Smooth muscle cell (in vitro differentiated cells): ENCODE results near the gene NANP. TPM values are rescaled to one million over a fixed set of nuclear protein-coding genes. Genes with fewer than 3 reads are reported as not detected.
A peak's percentile ranks its signal among the peaks of the same experiment; 100 is the strongest.

ENCODE experiments used
- DNase-seq: peaks from one replicate; lab custom pipeline; 2025; ENCODE audit not compliant: unreplicated experiment; lab: John Stamatoyannopoulos, UW
- H2AFZ ChIP-seq: fragments of 200-600 bp; sonication (generic); 2 replicates; pipeline ENCODE4 v1.6.0; 2016; ENCODE audit warnings: antibody characterized with exemption, low read depth, mild to moderate bottlenecking
- H3F3A ChIP-seq: fragments of 200-600 bp; sonication (generic); 2 replicates; pipeline ENCODE4 v1.6.0; 2017; ENCODE audit warnings: antibody characterized with exemption, low read depth
- H3K27ac ChIP-seq: fragments of 200-600 bp; sonication (generic); 2 replicates; pipeline ENCODE4 v1.5.1; 2016; ENCODE audit warnings: low read depth, mild to moderate bottlenecking
- H3K27me3 ChIP-seq: fragments of 200-600 bp; sonication (generic); 2 replicates; pipeline ENCODE4 v1.6.1; 2016; ENCODE audit warnings: low read depth, mild to moderate bottlenecking
- H3K36me3 ChIP-seq: fragments of 200-600 bp; sonication (generic); 2 replicates; pipeline ENCODE4 v1.5.1; 2016; ENCODE audit warnings: low read depth
- H3K4me1 ChIP-seq: fragments of 200-600 bp; sonication (generic); 2 replicates; pipeline ENCODE4 v1.5.1; 2016; ENCODE audit warnings: low read depth
- H3K4me2 ChIP-seq: fragments of 200-600 bp; sonication (generic); 2 replicates; pipeline ENCODE4 v1.6.0; 2016; ENCODE audit warnings: mild to moderate bottlenecking
- H3K4me3 ChIP-seq: fragments of 200-600 bp; sonication (generic); 2 replicates; pipeline ENCODE4 v1.5.1; 2016; ENCODE audit warnings: mild to moderate bottlenecking
- H3K79me2 ChIP-seq: fragments of 200-600 bp; sonication (generic); 2 replicates; pipeline ENCODE4 v1.6.0; 2016; ENCODE audit warnings: low read depth, mild to moderate bottlenecking
- H3K9ac ChIP-seq: fragments of 200-600 bp; sonication (generic); 2 replicates; pipeline ENCODE4 v1.6.0; 2016; ENCODE audit warnings: low read depth
- H3K9me3 ChIP-seq: fragments of 200-600 bp; sonication (generic); replicated peaks from 2 replicates; pipeline ENCODE4 v1.5.1; 2016; ENCODE audit warnings: low read depth
- H4K20me1 ChIP-seq: fragments of 200-600 bp; sonication (generic); 2 replicates; pipeline ENCODE4 v1.6.0; 2016; ENCODE audit warnings: low read depth
- WGBS: methylation state at CpG from one replicate; pipeline ENCODE4 v1.1.7; 2016; ENCODE audit warnings: low lambda C conversion rate; 5-methylcytosine and 5-hydroxymethylcytosine counted together
- polyA plus RNA-seq: library from polyadenylated mRNA; unstranded; fragments of >200 nt; fragmentation: Nextera tagmentation; extraction: Ambion mirVana; gene quantifications from 2 replicates; pipeline ENCODE4 v1.2.1, GENCODE V29; 2016
- total RNA-seq: library from RNA; depleted of rRNA; stranded (reverse); fragments of >200 nt; gene quantifications from 2 replicates; pipeline ENCODE4 v1.2.3, GENCODE V29; 2014
- TF ChIP-seq, protein P1 (sequence below): fragments of 200-600 bp; sonication (generic); IDR thresholded peaks from 2 replicates; pipeline ENCODE4 v1.5.1; 2017; ENCODE audit warnings: borderline replicate concordance, mild to moderate bottlenecking, antibody characterized with exemption; ENCODE audit not compliant: insufficient read depth, poor library complexity, severe bottlenecking

NANP gene
- total and polyA plus RNA-seq, 2 experiments from 2014 or later, result 3.6 to 6.5 TPM

DNA sequence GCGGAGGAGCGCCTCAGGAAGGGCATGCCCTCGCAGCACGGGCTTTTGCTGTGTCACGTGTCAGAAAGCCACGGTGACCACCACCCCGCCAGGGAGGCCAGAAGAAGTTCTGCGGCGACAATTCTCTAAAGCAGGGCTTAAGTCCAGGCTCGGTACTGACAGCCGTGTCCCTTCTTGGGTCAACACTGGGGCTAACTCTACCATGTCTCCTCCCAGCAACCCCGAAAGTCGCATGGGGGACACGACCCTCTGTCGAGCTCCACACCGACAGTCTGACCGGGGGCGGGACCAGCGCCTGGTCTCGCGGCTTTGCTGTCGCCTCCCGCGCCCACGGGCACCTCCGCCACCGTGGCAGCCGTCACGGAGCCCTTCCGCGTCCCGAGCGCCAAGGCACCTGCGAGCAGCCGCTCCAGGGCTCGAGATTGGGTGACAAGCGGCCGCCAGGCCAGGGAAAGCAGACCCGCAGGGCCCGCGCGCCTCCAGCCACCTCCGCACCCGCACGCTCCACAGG lies 534 bp downstream of the NANP start:
- 1% methylated on average over 39 of the region's 45 CpGs for WGBS
- DNase-seq, result peak; percentile 56
- peaks cover 45% of the 10 kb centered on the region for H3K79me2 ChIP-seq

DNA sequence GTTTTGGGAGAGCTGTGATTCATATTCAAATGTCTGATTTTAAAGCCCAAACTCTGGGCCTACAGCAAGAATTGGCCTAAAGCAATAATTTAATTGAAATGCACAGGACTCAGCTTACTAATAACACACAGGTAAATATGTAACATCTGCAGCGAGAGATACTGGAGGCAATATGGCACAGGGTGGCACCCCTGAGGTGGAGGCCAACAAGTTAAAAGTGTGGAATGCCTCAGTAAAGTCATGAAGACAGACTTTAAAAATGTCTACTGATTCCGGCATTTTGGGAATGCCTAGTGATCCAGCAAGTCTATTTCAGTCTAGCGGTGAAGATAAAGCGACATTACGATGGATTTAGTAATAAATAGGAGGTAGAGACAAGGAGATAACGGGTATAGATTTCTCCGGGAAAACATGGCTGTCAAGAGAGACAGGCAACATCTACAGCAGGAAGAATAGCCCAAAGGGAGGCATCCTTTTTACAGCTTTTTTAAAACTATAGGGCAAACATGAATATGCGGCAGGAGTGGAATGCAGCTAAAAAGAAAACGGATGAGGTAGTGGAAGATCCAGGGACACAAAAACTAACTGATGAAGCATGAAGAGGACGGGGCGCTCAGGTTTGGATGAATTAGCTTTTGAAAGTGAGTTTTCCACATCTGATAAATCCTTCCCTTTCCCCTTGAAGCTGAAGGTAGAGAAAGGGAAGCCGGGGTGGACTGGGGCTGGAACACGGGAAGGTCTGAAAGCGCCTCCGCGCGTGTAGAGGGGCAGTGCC lies 1.2 kb downstream of the NANP start:
- DNase-seq, result no peak
- WGBS, result 38% methylated on average over 17 of the region's 17 CpGs
- H3K9ac ChIP-seq, result peak overlapping the region; percentile 91

More for the DNA sequence above, 534 bp downstream of the NANP start:
- Histone ChIP-seq H3K9ac (peak overlapping the region; percentile 91), H4K20me1 (peaks cover 39% of the 10 kb centered on the region), H3K9me3 (no peaks in the 10 kb centered on the region), H3K36me3 (no peaks in the 10 kb centered on the region), H3K4me1 (peaks cover 11% of the 10 kb centered on the region), H3F3A (no peaks in the 10 kb centered on the region), H3K27me3 (no peaks in the 10 kb centered on the region), H2AFZ (peak overlapping the region; percentile 97), H3K4me3 (peak overlapping the region; percentile 93), H3K27ac (peak overlapping the region; percentile 94), H3K4me2 (peak overlapping the region; percentile 89)
- TF ChIP-seq, protein P1, sequence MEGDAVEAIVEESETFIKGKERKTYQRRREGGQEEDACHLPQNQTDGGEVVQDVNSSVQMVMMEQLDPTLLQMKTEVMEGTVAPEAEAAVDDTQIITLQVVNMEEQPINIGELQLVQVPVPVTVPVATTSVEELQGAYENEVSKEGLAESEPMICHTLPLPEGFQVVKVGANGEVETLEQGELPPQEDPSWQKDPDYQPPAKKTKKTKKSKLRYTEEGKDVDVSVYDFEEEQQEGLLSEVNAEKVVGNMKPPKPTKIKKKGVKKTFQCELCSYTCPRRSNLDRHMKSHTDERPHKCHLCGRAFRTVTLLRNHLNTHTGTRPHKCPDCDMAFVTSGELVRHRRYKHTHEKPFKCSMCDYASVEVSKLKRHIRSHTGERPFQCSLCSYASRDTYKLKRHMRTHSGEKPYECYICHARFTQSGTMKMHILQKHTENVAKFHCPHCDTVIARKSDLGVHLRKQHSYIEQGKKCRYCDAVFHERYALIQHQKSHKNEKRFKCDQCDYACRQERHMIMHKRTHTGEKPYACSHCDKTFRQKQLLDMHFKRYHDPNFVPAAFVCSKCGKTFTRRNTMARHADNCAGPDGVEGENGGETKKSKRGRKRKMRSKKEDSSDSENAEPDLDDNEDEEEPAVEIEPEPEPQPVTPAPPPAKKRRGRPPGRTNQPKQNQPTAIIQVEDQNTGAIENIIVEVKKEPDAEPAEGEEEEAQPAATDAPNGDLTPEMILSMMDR, result no peak

DNA sequence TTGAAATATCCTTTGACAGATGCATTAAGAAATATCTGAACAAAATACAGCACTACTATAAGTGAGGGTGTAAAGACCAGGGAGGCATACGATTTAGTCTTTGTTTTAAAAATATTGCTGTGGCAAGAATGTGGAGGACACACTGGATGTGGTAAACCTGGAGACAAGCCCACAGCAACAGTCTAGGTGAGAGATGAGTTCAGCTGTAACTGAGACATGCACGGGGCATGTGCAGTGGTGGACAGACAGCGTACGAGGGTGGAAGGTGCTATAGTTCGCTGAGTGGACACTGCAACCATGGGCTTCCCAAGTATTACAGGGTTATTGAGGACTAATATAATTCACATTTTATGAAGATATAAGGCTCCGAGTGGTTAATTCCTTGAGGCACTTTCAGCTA lies 1.8 kb downstream of the NANP start:
- H3K9ac ChIP-seq, result no peak overlapping the region
- H4K20me1 ChIP-seq, result peaks cover 47% of the 10 kb centered on the region
- H3K79me2 ChIP-seq, result peaks cover 57% of the 10 kb centered on the region
- no peak overlapping the region for H2AFZ ChIP-seq
- H3K27ac ChIP-seq, result no peak overlapping the region
- WGBS, result 94% methylated on average over 6 of the region's 6 CpGs
- DNase-seq, result no peak
- TF ChIP-seq, protein P1, result no peak
- peaks cover 11% of the 10 kb centered on the region for H3K4me1 ChIP-seq
- no peaks in the 10 kb centered on the region for H3K9me3 ChIP-seq
- H3K27me3 ChIP-seq, result no peaks in the 10 kb centered on the region
- no peaks in the 10 kb centered on the region for H3F3A ChIP-seq
- peak overlapping the region; percentile 89 for H3K4me2 ChIP-seq
- no peaks in the 10 kb centered on the region for H3K36me3 ChIP-seq
- H3K4me3 ChIP-seq, result peak overlapping the region; percentile 93

More for the DNA sequence above, 1.2 kb downstream of the NANP start:
- H2AFZ ChIP-seq, result peak overlapping the region; percentile 97
- H3K4me2 ChIP-seq, result peak overlapping the region; percentile 89
- no peaks in the 10 kb centered on the region for H3K27me3 ChIP-seq
- peaks cover 11% of the 10 kb centered on the region for H3K4me1 ChIP-seq
- H3K9me3 ChIP-seq, result no peaks in the 10 kb centered on the region
- no peaks in the 10 kb centered on the region for H3K36me3 ChIP-seq
- peaks cover 51% of the 10 kb centered on the region for H3K79me2 ChIP-seq
- no peaks in the 10 kb centered on the region for H3F3A ChIP-seq
- peak overlapping the region; percentile 94 for H3K27ac ChIP-seq
- H4K20me1 ChIP-seq, result peaks cover 46% of the 10 kb centered on the region
- peak overlapping the region; percentile 93 for H3K4me3 ChIP-seq
- TF ChIP-seq, protein P1, result no peak

DNA sequence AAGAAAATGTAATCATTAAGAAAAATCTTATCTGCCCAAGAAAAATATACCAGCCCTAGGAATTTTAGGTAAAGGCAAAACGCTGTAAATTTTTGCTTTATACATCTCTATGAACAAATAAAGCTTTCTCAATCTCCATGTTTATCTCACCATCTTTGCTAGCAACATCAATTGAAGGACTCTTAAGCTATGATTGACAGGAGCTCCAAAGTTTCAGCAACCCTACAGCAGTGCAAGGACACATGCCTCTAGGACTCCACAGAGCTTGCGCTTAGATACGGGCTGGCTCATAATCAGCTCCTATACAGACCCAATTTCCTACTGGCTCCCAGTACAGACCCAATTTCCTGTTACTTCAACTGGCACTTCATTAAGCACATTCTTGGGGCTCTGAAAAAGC lies 4.3 kb downstream of the NANP start:
- H3K79me2 ChIP-seq, result peaks cover 67% of the 10 kb centered on the region
- H3K4me2 ChIP-seq, result no peak overlapping the region
- H3K27me3 ChIP-seq, result no peaks in the 10 kb centered on the region
- no peak for DNase-seq
- H3K4me1 ChIP-seq, result peaks cover 8% of the 10 kb centered on the region
- no peak overlapping the region for H3K4me3 ChIP-seq
- no peaks in the 10 kb centered on the region for H3K36me3 ChIP-seq
- H4K20me1 ChIP-seq, result peaks cover 61% of the 10 kb centered on the region
- TF ChIP-seq, protein P1, result no peak
- H3K9me3 ChIP-seq, result no peaks in the 10 kb centered on the region
- no peak overlapping the region for H2AFZ ChIP-seq
- 89% methylated on average over 3 of the region's 3 CpGs for WGBS
- no peak overlapping the region for H3K27ac ChIP-seq
- no peak overlapping the region for H3K9ac ChIP-seq
- H3F3A ChIP-seq, result no peaks in the 10 kb centered on the region
